Head of caudate nucleus (tissue), 42 donors: Measurements from ENCODE around the gene FAM153A.
"Not testable (repeated sequence)": the region's sequence is repeated elsewhere in the genome, so short reads cannot be mapped to it uniquely, and the experiment has no call there.

Experiments
- DNase-seq, 42 donors: peaks; one replicate each; pipeline versions ENCODE4 v3.0.0 to v3.0.0-alpha.2; 2020 to 2021; ENCODE audit warnings: mixed read lengths in 7 of 42
- intact Hi-C: fragments of 100-400 bp; cut with DNase I; formaldehyde crosslinking; loops from one replicate; pipeline ENCODE4 v1.15.0; 2022

Gene FAM153A

DNA sequence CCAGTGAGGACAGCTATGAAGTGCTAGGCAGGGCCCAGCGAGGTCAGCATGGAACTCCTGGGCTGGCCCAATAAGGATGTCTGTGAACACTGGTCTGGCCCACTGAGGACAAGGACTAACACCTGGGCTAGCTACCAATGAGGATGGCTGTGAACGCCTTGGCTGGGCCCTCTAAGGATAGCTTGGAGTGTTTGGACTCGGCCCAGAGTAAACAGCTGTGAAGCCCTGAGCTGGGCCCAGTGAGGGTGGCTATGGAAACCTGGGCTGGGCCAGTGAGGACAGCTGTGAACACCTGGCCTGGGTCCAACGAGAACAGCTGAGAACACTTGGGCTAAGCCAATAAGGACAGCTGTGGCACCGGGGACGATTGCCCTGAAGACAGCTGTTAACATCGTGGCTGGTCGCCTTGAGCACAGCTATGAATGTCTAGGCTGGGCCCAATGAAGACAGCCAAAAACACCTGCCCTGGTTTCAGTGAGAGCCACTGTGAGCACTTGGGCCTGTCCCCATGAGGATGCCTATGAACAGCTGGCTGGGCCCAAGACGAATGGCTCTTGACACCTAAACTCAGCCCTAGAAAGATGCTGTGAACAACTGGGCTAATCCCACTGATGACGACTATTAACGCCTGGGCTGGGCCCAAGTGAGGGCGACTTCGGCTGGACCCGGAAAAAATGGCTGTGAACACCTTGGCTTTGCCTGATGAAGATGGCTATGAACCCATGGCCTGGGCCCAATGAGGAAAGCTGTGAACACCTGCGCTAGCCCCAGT lies 18.8 kb downstream of the FAM153A start:
- intact Hi-C loops, DNase-seq: not testable (repeated sequence)

DNA sequence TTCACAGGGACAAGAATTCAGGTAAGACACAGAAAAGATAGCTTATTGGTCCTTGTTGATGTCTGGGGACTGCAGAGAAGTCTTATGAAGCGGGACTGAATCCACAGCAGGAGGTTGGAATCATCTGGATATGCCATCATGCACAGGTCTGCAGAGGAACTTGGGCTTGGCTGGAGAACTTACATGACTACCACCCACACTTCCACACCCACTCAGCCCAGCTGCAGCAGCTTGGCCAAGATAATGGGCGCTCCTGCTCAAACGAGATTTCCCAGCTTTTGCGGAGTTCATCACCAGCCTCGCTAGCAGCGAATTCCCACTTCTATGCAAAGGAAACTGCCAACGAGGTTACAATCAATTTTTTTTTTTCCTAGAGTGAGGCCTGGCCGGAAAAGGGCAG lies 21.7 kb downstream of the FAM153A start:
- intact Hi-C loops, DNase-seq: not testable (repeated sequence)

DNA sequence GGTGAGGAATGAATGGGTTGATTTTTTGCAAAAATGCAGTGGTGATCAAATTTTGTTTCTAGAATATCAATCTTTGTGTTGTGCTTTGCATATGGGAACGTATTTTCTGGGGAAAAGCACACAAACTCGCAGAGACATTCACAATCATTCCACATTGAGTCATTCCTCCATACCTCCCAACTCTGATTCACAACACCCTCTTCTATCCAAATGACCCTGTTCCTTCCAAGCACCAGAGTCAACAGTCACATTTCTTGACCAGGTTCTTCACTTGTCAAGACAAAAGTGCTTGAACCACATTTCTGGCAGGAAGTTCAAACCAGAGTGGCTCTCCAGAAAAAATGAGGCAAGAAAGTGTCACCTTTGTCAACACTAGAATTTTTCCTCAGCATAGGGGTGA lies 35.3 kb downstream of the FAM153A start:
- intact Hi-C loops, DNase-seq: not testable (repeated sequence)

DNA sequence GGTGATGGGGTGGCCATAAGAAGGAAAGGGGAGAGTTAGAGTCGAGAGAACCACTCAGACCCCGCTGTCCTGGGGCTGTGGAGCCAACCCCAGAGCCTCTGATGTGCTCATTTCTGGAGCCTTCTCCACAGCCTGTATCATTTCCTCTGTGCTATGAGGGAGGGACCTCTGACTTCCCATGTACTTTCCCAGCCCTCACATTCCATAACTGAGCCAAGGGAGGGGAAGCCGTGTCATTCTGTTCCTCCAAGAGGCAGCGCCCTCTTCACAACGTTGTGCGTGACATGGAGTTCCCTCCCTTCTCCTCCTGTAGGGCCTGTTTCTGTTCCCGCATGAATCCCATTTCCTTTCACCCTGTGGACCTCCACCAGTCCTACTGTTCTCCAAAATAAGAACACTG lies 57.8 kb downstream of the FAM153A start:
- intact Hi-C loops, DNase-seq: not testable (repeated sequence)

- intact Hi-C loops, DNase-seq: not testable (repeated sequence)
Measured at GRCh38 chr5:177723831-177724485, 58.7 kb downstream of the FAM153A start.

GRCh38 chr5:177722829-177723228 lies 59.9 kb downstream of the FAM153A start:
- intact Hi-C loops, DNase-seq: not testable (repeated sequence)

GRCh38 chr5:177719989-177720388 lies 62.7 kb downstream of the FAM153A start:
- DNase-seq, intact Hi-C loops: not testable (repeated sequence)

DNA sequence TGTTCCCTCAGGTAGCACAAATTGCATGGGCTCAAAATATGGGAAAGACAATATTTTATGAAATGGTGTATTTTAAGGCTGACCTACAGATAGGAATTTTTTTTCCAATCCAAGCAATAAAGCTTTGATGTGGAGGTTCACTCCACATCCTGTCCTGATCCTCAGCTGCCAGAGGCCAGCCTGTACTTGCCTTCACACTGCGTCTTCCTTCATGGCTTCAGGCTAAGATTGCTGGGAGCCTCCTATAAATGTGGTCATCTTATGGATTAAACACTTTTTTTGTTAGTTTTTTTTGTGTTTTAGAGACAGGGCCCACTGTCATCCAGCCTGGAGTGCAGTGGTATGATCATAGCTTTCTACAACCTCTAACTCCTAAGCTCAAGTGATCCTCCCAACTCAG lies 67.3 kb downstream of the FAM153A start:
- DNase-seq, intact Hi-C loops: not testable (repeated sequence)

GRCh38 chr5:177696100-177696499 lies 86.6 kb downstream of the FAM153A start:
- DNase-seq, intact Hi-C loops: not testable (repeated sequence)

- intact Hi-C loops, result not testable (repeated sequence)
Measured at GRCh38 chr5:177695356-177695930, 87.3 kb downstream of the FAM153A start.

DNA sequence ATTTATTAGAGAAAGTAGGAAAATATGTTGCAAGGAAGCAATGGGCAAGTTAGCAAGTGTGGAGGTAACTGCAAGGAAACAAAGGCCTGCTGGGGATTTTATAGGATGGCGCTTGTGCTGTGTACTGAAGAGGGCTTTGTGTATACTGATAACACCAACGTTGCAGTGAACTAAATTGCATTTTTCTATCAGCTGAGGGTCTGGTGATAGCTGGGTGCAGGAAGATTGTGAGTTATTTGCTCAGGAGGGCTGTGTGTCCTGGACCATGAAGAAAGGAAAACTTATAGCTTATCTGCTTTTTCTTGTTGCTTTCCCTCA lies 88.2 kb downstream of the FAM153A start:
- intact Hi-C loops, DNase-seq: not testable (repeated sequence)

More at GRCh38 chr5:177695356-177695930, 87.3 kb downstream of the FAM153A start:
- DNase-seq, result not testable (repeated sequence)

DNA sequence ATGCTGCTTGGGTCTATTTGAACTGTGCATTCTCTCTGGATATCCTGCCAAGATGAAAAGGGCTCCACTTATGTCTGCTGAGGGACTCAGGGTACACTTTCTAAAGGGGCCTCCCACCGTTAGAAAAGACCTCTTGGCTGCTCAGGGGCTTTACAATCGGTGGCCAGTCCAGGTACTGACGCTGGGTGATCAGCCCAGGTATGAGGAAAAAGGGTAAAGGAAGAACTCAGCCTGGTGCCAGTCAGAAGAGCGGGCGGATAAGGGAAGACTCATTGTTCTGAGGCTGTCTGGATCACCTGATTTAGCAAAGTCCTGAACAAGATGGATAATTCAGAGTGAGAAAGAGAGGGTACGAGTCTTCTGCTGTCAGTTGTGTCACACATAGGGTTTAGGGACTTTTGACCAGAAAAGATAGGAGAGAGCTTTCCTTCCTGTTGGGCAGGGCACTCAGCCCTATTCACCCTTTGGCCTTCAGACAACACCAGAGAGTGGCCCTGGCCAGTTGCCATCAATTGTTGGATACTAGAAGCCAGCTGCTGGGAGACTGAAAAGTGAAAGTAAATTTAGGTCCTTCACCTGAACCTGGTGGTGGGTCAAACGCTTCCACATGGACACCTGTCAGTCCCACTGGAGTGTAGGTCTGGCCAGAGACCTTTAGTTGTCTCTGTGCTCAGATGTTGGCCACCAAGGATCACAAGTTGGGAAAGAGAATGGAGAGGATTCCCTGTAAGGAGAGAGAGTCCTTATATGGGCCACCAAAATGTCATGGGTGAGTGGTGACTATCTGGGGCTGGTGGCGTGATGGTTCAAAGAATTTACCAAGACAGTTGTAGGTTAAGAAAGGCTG lies 88.8 kb downstream of the FAM153A start:
- peak in 3 of 42 donors; percentile 1 to 9 (median 2) for DNase-seq
- intact Hi-C loops, result not testable (repeated sequence)

DNA sequence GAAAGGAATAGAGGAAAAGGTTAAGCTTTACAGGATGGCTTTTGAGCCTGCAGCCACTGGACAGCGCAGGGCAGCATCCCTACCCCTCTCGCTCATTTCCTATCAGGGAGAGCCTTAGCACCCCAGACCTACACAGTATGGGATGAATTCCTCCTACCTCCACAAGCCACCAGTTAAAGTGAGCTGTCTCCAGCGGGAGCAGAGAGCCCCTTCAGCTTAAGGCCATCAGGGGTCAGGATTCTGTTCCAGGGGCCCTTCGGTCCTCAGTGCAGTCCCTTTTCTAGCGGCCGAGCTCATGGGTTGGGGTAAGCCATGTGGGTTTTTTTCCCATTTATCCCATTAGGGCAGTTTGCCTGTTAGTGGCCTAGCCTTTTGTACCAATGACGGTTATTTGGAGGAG lies 89.7 kb downstream of the FAM153A start:
- peak in 1 of 42 donors; percentile 36 for DNase-seq
- intact Hi-C loops, result not testable (repeated sequence)

DNA sequence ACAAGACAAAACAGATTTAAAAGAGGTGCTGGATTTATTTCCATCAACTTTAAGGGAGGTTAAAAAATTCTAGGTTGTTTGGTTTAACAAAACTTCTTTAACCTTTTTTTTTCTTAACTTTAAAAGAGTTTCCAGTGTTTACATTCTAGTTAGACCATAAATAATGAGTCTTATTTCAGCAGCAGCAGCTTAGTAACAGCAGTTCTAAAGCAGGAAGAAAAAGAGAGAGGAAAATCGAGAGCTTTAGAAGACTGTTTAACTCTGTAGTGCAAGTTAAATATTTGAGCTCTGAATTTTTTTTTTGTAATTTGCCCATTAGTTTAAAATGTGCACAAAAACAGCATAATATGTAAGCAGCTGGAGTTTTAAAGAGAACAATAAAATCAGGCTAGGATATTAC lies 90.2 kb downstream of the FAM153A start:
- intact Hi-C loops, result not testable (repeated sequence)

GRCh38 chr5:177689011-177689610 lies 93.6 kb downstream of the FAM153A start:
- intact Hi-C loops, DNase-seq: not testable (repeated sequence)

More for the DNA sequence above, 90.2 kb downstream of the FAM153A start:
- DNase-seq, result not testable (repeated sequence)

- intact Hi-C loops, DNase-seq: not testable (repeated sequence)
Measured at GRCh38 chr5:177688091-177688490, 94.6 kb downstream of the FAM153A start.

DNA sequence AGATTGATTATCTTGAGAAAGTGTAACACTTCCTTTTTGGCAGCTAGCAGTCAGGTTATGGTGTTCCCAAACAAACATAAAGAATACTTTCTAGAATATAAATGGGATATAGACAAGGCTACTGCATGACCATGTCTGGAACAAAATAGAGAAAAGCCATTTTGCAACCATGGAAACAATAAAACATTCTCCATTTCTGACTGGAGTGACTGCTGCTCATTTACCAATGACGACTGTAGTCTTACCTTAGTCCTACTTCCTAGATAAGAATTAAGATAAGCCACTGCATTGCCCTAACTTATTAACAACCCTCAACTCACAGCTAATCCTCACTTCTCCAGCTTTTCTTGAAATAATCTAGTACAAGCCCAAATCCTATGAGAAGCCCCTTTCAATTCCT lies 100.8 kb downstream of the FAM153A start:
- intact Hi-C loops, DNase-seq: not testable (repeated sequence)
